ENCODE results near the gene C8B.

- TF ChIP-seq CTCF (IDR thresholded peaks at IDR 0.05) (no peak), POLR2A (IDR thresholded peaks at IDR 0.05) (no peak), POLR2AphosphoS5 (IDR thresholded peaks at IDR 0.05) (no peak)
Observed at GRCh38 chr1:56917356-56917755, 48.5 kb downstream of the C8B start.
